Stimulated activated effector memory CD8-positive, alpha-beta T cell treated with anti-CD3 and anti-CD28 coated beads, Interleukin-12 subunit alpha, Interleukin-12 subunit beta, amount 100 ng/mL, for 72 hours (primary cell): ENCODE measurements around the gene SLC38A10.

Source experiments
- ATAC-seq: fragments of 150-1000 bp; cut with Tn5 transposase; 2 replicates; pipeline ENCODE4 v1.10.0; 2021
- DNase-seq, 2 donors: peaks; one replicate each; pipeline ENCODE4 v3.0.0; 2021 to 2022; ENCODE audit warnings: low spot score in 2 of 2
- H3K27ac Mint-ChIP-seq: one replicate; pipeline ENCODE4 v1.8.0; 2022; ENCODE audit warnings: mild to moderate bottlenecking, mixed read lengths
- H3K36me3 Mint-ChIP-seq: one replicate; pipeline ENCODE4 v1.8.0; 2022; ENCODE audit warnings: mild to moderate bottlenecking, mixed read lengths
- H3K4me1 Mint-ChIP-seq: one replicate; pipeline ENCODE4 v1.8.0; 2022; ENCODE audit warnings: mixed read lengths
- H3K4me3 Mint-ChIP-seq: one replicate; pipeline ENCODE4 v1.8.0; 2022; ENCODE audit warnings: mild to moderate bottlenecking, mixed read lengths
- H3K9me3 Mint-ChIP-seq: one replicate; pipeline ENCODE4 v1.8.0; 2022; ENCODE audit warnings: mixed read lengths

The SLC38A10 gene

DNA sequence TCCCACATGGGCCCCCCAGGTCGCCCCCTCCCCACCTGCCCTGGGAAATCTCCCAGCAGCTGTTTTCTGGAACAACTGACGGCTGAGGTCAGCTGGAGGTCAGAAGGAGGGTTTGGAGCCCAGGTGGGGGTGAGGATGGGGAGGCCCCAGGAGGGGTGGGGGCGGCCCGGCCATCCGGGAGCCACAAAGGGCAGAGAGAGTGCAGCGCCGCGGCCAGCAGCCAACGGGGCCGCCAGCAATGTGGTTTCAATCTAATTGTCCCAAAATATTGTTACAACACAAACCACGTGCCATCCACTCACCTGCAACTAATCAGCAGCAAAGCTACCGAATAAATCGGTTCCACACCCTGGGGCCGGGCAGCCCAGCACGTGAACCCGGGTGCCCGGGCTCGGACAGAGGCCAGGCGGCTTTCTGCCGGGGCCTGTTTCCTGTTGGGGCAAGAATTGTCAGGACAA, 28.3 kb upstream of the SLC38A10 start:
- Mint-ChIP-seq H3K9me3 (no peaks in the 10 kb centered on the region), H3K4me3 (no peak overlapping the region), H3K27ac (no peak overlapping the region)

DNA sequence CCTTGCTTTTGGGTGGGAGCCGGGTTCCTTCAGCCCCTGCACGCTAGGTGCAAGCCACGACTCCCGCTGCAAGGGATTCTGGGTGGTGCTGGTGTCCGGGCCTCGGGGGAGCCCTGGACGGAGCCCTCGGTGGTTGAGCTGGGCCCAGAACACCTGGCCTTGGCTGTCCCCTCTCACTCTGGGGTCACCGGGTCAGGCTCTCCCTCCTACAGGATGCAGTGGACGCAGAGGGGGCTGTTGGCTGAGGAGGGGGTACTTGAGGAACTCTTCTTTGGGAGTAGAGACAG, 27.9 kb upstream of the SLC38A10 start:
- Mint-ChIP-seq H3K4me1 (no peaks in the 10 kb centered on the region), H3K4me3 (no peak overlapping the region), H3K36me3 (peaks cover 8% of the 10 kb centered on the region), H3K27ac (no peak overlapping the region), H3K9me3 (no peaks in the 10 kb centered on the region)
- DNase-seq = no peak
- ATAC-seq = no peak

More for the DNA sequence above, 28.3 kb upstream of the SLC38A10 start:
- ATAC-seq (no peak), DNase-seq (no peak)
- peaks cover 8% of the 10 kb centered on the region for H3K36me3 Mint-ChIP-seq
- no peaks in the 10 kb centered on the region for H3K4me1 Mint-ChIP-seq

GRCh38 chr17:81322271-81323082, 27.4 kb upstream of the SLC38A10 start:
- Mint-ChIP-seq H3K4me1 (no peaks in the 10 kb centered on the region), H3K27ac (no peak overlapping the region), H3K36me3 (peaks cover 8% of the 10 kb centered on the region), H3K4me3 (no peak overlapping the region), H3K9me3 (no peaks in the 10 kb centered on the region)
- DNase-seq (peak in 1 of 2 donors; percentile 28), ATAC-seq (peak; percentile 76)

GRCh38 chr17:81317961-81318605, 23.0 kb upstream of the SLC38A10 start:
- Mint-ChIP-seq H3K4me3 (no peak overlapping the region), H3K4me1 (no peaks in the 10 kb centered on the region), H3K9me3 (no peaks in the 10 kb centered on the region), H3K27ac (no peak overlapping the region), H3K36me3 (peaks cover 8% of the 10 kb centered on the region)
- ATAC-seq (no peak), DNase-seq (no peak)

DNA sequence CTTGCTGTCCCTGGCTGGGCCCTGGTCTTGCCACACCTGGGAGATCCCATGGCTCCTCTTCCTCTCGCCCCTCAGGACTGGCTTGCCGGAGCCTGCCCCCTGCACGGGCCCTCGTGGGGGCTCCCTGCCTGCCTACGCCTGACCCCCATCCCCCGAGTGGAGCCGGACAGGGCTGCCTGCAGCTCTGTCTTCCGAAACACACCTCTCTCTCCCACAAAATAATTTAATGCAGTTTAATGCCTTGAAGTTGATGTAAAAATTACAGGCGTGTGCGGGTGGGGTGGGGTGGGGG, 22.4 kb upstream of the SLC38A10 start:
- DNase-seq (no peak), ATAC-seq (no peak)
- no peak overlapping the region for H3K27ac Mint-ChIP-seq
- no peaks in the 10 kb centered on the region for H3K4me1 Mint-ChIP-seq
- no peaks in the 10 kb centered on the region for H3K9me3 Mint-ChIP-seq
- H3K36me3 Mint-ChIP-seq = peaks cover 8% of the 10 kb centered on the region
- no peak overlapping the region for H3K4me3 Mint-ChIP-seq

DNA sequence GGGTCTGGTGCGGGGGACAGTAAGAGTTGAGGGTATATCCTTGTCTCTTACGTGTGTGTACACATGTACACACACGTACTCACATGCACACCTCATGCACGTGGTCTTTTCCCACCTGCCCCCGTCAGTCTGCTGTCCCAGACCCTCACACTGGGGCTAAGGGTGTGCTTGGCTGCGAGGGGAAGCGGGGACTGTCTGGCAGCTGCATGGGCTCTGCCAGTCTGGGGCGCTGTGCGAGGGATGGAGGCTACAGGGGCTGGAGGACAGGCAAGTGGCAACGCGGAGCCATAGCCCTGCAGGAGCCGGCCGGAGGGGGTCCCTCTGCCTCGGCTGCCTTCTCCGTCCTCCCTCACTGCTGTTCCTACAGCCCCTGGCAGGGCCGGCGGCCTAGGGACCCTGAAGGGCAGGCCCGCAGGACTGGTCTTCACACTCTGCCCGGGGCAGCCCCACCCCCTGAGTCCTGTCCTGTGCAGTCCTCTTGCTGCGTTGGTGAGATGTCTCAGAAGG, 20.8 kb upstream of the SLC38A10 start:
- Mint-ChIP-seq H3K27ac (no peak overlapping the region), H3K4me3 (no peak overlapping the region), H3K4me1 (no peaks in the 10 kb centered on the region), H3K9me3 (no peaks in the 10 kb centered on the region), H3K36me3 (peaks cover 4% of the 10 kb centered on the region)
- ATAC-seq (no peak), DNase-seq (no peak)

DNA sequence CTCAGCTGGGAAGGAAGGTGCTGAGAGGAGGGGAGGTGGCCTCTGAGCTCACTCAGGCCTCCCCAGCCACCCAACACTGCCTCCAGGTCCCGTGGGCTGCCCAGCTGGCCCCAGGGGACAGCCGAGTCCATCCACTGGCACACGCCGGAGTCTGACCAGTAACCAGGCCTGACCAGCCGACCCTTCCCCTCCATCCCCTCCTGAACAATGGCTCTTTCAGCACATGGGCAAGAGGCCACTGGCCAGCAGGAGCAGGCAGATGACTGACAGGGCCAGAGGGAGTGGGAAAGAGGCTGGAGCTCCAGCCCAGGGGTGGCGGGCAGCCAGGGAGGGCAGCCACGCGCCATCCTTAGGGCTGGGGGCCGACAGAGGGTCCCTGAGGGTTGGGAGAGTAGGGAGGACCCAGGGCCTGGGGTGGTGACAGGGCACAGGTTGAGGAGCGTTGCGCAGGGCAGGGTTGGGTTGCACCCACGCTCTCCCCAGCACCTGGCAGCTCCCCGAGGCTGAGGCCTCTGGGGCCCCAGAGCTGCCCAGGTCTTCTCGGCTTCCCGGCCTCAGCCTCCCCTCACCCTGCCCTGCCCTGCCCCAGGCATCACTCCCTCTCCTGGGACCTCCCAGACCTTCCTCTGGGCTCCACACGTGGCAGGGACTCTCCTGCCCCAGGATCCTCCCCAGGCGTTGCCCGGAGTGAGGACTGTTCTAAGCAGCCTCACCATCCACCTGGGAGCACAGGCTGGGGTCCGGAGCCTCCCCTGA, 20.2 kb upstream of the SLC38A10 start:
- Mint-ChIP-seq H3K4me1 (no peaks in the 10 kb centered on the region), H3K4me3 (no peak overlapping the region), H3K36me3 (no peaks in the 10 kb centered on the region), H3K9me3 (no peaks in the 10 kb centered on the region), H3K27ac (no peak overlapping the region)
- DNase-seq (no peak), ATAC-seq (peak; percentile 35)

DNA sequence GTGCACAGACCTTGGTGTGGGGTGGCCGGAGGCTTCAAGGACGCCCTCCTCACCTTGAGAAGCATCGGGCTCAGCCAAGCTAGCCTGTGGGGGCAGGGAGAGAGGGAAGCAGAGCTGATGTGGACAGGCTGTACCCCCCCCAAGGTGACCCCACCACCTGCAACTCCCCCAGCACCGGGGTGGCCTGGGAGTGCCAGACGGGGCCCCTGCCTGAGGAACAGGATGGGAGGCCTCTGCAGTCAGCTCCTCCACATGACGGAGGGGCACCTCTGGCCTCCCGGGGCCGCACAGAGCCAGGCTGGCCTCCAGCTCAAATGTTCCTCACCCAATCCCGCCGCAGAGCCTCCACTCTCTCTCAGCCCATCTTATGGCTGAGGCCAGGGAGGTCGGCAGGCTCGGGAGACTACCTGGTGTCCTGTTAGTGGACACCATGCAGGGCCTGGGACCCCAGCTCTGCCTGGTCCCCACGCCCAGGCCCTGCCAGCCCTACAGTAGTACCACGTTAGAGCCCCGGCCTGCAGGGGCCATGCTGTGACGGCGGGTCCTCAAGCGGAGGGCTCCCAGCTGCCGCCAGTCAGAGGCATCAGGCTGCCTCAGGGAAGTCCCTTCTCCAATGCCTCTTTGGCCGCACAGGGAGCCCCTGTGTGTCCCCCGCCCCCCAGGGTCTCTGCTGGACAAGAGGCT, 19.4 kb upstream of the SLC38A10 start:
- ATAC-seq = no peak
- H3K9me3 Mint-ChIP-seq = no peaks in the 10 kb centered on the region
- no peaks in the 10 kb centered on the region for H3K36me3 Mint-ChIP-seq
- no peak overlapping the region for H3K27ac Mint-ChIP-seq
- no peaks in the 10 kb centered on the region for H3K4me1 Mint-ChIP-seq
- H3K4me3 Mint-ChIP-seq = no peak overlapping the region
- no peak for DNase-seq

- no peak for DNase-seq
- no peaks in the 10 kb centered on the region for H3K36me3 Mint-ChIP-seq
- H3K9me3 Mint-ChIP-seq = no peaks in the 10 kb centered on the region
- no peak overlapping the region for H3K27ac Mint-ChIP-seq
- ATAC-seq = no peak
- peaks cover 6% of the 10 kb centered on the region for H3K4me1 Mint-ChIP-seq
- no peak overlapping the region for H3K4me3 Mint-ChIP-seq
Measured at GRCh38 chr17:81313776-81314397, 18.8 kb upstream of the SLC38A10 start.

- DNase-seq (no peak), ATAC-seq (no peak)
- Mint-ChIP-seq H3K27ac (no peak overlapping the region), H3K4me1 (peaks cover 7% of the 10 kb centered on the region), H3K9me3 (no peaks in the 10 kb centered on the region), H3K36me3 (no peaks in the 10 kb centered on the region), H3K4me3 (no peak overlapping the region)
Measured at GRCh38 chr17:81312624-81313325, 17.7 kb upstream of the SLC38A10 start.

DNA sequence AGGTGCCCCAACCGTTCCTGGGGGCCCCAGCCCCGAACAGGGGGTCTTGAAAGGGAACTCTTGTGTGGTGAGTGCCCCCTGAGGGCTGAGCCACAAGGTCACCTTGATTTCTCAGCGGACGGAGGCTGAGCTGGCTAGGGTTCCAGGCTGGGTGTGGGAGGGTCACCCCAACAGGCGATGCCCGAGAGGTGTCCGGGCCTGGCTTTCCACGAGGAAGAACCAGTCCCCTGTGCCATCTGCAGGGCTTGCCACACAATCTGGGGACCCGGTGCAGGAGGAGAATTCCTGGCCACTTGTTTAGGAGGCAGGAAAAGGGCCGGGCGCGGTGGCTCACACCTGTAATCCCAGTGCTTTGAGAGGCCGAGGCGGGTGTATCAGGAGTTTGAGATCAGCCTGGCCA, 16.8 kb upstream of the SLC38A10 start:
- ATAC-seq = no peak
- peaks cover 7% of the 10 kb centered on the region for H3K4me1 Mint-ChIP-seq
- DNase-seq = no peak
- H3K4me3 Mint-ChIP-seq = no peak overlapping the region
- no peaks in the 10 kb centered on the region for H3K36me3 Mint-ChIP-seq
- H3K27ac Mint-ChIP-seq = no peak overlapping the region
- H3K9me3 Mint-ChIP-seq = no peaks in the 10 kb centered on the region

- Mint-ChIP-seq H3K9me3 (no peaks in the 10 kb centered on the region), H3K36me3 (no peaks in the 10 kb centered on the region), H3K4me3 (no peak overlapping the region), H3K4me1 (peaks cover 7% of the 10 kb centered on the region), H3K27ac (no peak overlapping the region)
- DNase-seq (no peak), ATAC-seq (no peak)
Measured at GRCh38 chr17:81310949-81311550, 15.9 kb upstream of the SLC38A10 start.

DNA sequence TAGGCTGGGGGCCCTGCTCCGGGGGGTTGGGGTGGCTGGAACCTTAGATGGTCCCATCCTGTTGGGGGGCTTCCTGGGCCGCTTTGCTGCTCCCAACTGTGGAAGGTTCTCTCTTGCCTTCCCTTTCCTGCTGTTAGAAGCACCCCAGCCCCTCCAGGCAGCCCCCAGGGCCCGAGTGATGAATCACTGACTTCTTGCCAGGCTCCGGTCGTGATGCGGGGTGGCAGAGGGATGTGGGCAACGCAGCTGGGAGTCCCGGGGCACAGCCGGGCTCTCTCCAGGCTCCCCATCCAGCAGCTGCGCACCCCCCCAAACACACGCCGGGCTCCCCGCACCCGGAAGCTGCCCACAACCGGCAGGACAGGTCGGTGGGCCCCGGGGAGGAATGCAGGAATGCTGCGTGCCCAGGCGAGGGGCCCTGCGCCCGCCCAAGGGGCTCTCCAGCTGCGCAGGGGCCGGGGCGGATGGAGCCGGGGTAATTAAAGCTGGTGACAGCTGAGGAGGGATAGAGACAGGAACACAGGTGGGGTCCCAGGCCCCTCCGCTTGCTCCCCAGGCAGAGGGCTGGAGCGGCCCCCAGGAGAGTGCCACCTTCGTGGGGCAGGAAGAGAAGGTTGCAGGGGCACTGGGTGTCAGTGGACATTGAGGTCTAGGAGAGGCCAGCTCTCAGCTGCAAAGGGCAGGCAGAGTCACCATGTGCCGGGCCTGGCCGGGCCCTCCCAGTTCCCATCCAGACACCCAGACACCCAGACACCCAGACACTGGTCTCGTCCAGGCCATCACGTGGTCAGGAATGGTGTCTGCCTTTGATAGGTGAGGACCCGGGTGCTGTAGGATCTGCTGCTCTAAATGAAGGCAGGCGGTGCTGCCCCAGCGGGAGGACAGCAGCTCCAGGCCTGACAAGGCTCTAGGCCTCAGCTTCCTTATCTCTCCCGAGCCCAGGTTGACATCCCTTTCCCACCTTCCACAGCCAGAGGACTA, 15.0 kb upstream of the SLC38A10 start:
- Mint-ChIP-seq H3K9me3 (no peaks in the 10 kb centered on the region), H3K4me1 (peaks cover 7% of the 10 kb centered on the region), H3K36me3 (no peaks in the 10 kb centered on the region), H3K27ac (no peak overlapping the region), H3K4me3 (no peak overlapping the region)
- ATAC-seq = no peak
- DNase-seq = no peak
